H9 (cell line): Measurements from ENCODE around the gene TAS2R1. TPM values are rescaled to one million over a fixed set of nuclear protein-coding genes. Genes with fewer than 3 reads are reported as not detected.

Experiments used
- DNase-seq: peaks from one replicate; pipeline ENCODE4 v3.0.0-alpha.2; 2017
- H2AFZ ChIP-seq: one replicate; pipeline ENCODE4 v1.6.1; 2013; ENCODE audit warnings: mild to moderate bottlenecking, low read length, control low read depth, moderate library complexity
- H2AK5ac ChIP-seq: 2 replicates; pipeline ENCODE4 v1.6.1; 2013; ENCODE audit warnings: low read length, control low read depth, mixed read lengths; ENCODE audit not compliant: insufficient read length
- H2BK120ac ChIP-seq: one replicate; pipeline ENCODE4 v1.6.1; 2013; ENCODE audit warnings: low read depth, mild to moderate bottlenecking, low read length, control low read depth, inconsistent platforms; ENCODE audit not compliant: poor library complexity, severe bottlenecking
- H2BK12ac ChIP-seq: 2 replicates; pipeline ENCODE4 v1.6.1; 2013; ENCODE audit warnings: low read length, control low read depth, mixed read lengths, low read depth; ENCODE audit not compliant: insufficient read length
- H2BK15ac ChIP-seq: 2 replicates; pipeline ENCODE4 v1.6.1; 2013; ENCODE audit warnings: low read depth, low read length, control low read depth
- H2BK20ac ChIP-seq: one replicate; pipeline ENCODE4 v1.6.1; 2013; ENCODE audit warnings: low read depth, mild to moderate bottlenecking, low read length, control low read depth, inconsistent platforms; ENCODE audit not compliant: poor library complexity, severe bottlenecking
- H2BK5ac ChIP-seq: 2 replicates; pipeline ENCODE4 v1.6.1; 2013; ENCODE audit warnings: low read length, control low read depth, mixed read lengths; ENCODE audit not compliant: insufficient read length
- H3K14ac ChIP-seq: 2 replicates; pipeline ENCODE4 v1.6.1; 2013; ENCODE audit warnings: low read length, control low read depth; ENCODE audit not compliant: insufficient read depth
- H3K18ac ChIP-seq: 2 replicates; pipeline ENCODE4 v1.6.1; 2013; ENCODE audit warnings: low read depth, mild to moderate bottlenecking, mixed read lengths, low read length, control low read depth; ENCODE audit not compliant: insufficient read length
- H3K23ac ChIP-seq: 2 replicates; pipeline ENCODE4 v1.6.1; 2013; ENCODE audit warnings: low read length, control low read depth, mixed read lengths, low read depth; ENCODE audit not compliant: insufficient read length
- H3K23me2 ChIP-seq: 2 replicates; pipeline ENCODE4 v1.6.1; 2013; ENCODE audit warnings: low read depth, mild to moderate bottlenecking, mixed read lengths, low read length, control low read depth; ENCODE audit not compliant: insufficient read length, poor library complexity, severe bottlenecking
- H3K27ac ChIP-seq: 2 replicates; pipeline ENCODE4 v1.5.1; 2013; ENCODE audit warnings: low read length, control low read depth, mixed read lengths, low read depth; ENCODE audit not compliant: insufficient read length
- H3K27me3 ChIP-seq: 2 replicates; pipeline ENCODE4 v1.6.1; 2013; ENCODE audit warnings: low read length, control low read depth, inconsistent platforms; ENCODE audit not compliant: insufficient read depth
- H3K4ac ChIP-seq: 2 replicates; pipeline ENCODE4 v1.6.1; 2013; ENCODE audit warnings: low read depth, mild to moderate bottlenecking, control low read depth, inconsistent platforms, low read length, moderate library complexity
- H3K4me1 ChIP-seq: 2 replicates; pipeline ENCODE4 v1.6.1; 2013; ENCODE audit warnings: low read length, control low read depth, inconsistent platforms; ENCODE audit not compliant: insufficient read depth
- H3K4me2 ChIP-seq: 2 replicates; pipeline ENCODE4 v1.6.1; 2013; ENCODE audit warnings: low read length, control low read depth, mixed read lengths; ENCODE audit not compliant: insufficient read length, insufficient read depth
- H3K56ac ChIP-seq: 2 replicates; pipeline ENCODE4 v1.6.1; 2013; ENCODE audit warnings: low read depth, mild to moderate bottlenecking, mixed read lengths, low read length, control low read depth; ENCODE audit not compliant: insufficient read length
- H3K79me1 ChIP-seq: 2 replicates; pipeline ENCODE4 v1.6.1; 2013; ENCODE audit warnings: low read depth, mild to moderate bottlenecking, moderate library complexity, low read length, control low read depth, inconsistent platforms; ENCODE audit not compliant: insufficient read depth, poor library complexity, severe bottlenecking
- H3K79me2 ChIP-seq: 2 replicates; pipeline ENCODE4 v1.6.1; 2013; ENCODE audit warnings: low read length, control low read depth, inconsistent platforms; ENCODE audit not compliant: insufficient read depth
- H3K9ac ChIP-seq: 2 replicates; pipeline ENCODE4 v1.6.1; 2013; ENCODE audit warnings: low read length, control low read depth, mixed read lengths; ENCODE audit not compliant: insufficient read length; ENCODE audit errors: extremely low read depth
- H3K9me3 ChIP-seq: one replicate; pipeline ENCODE4 v1.6.1; 2013; ENCODE audit warnings: low read depth, low read length, inconsistent platforms; ENCODE audit not compliant: control insufficient read depth
- H3T11ph ChIP-seq: one replicate; pipeline ENCODE4 v1.6.1; 2013; ENCODE audit warnings: mild to moderate bottlenecking, low read length, control low read depth, inconsistent platforms
- H4K20me1 ChIP-seq: one replicate; pipeline ENCODE4 v1.6.1; 2013; ENCODE audit not compliant: control insufficient read depth, insufficient read length, insufficient read depth
- H4K5ac ChIP-seq: 2 replicates; pipeline ENCODE4 v1.6.1; 2013; ENCODE audit warnings: low read depth, mild to moderate bottlenecking, mixed read lengths, low read length, control low read depth; ENCODE audit not compliant: insufficient read length
- H4K8ac ChIP-seq: replicated peaks from 2 replicates; pipeline ENCODE4 v1.6.1; 2013; ENCODE audit warnings: low read length, control low read depth, mixed read lengths, low read depth; ENCODE audit not compliant: insufficient read length
- H4K91ac ChIP-seq: 2 replicates; pipeline ENCODE4 v1.6.1; 2013; ENCODE audit warnings: low read depth, mild to moderate bottlenecking, moderate library complexity, mixed read lengths, low read length, control low read depth; ENCODE audit not compliant: insufficient read length
- H3K27ac Mint-ChIP-seq, 3 experiments: 2 replicates in 2 of 3; 3 replicates in 1 of 3; pipeline ENCODE4 v1.8.0; 2020 to 2021; ENCODE audit warnings: mixed read lengths in 3 of 3, mild to moderate bottlenecking in 1 of 3, moderate library complexity in 1 of 3
- H3K27me3 Mint-ChIP-seq: 2 replicates; pipeline ENCODE4 v1.8.0; 2021; ENCODE audit warnings: low read depth, mild to moderate bottlenecking, moderate library complexity, mixed read lengths
- H3K36me3 Mint-ChIP-seq, 3 experiments: 2 replicates in 2 of 3; 3 replicates in 1 of 3; pipeline ENCODE4 v1.8.0; 2020 to 2021; ENCODE audit warnings: low read depth in 3 of 3, mixed read lengths in 3 of 3; ENCODE audit not compliant: insufficient read depth in 1 of 3
- H3K4me1 Mint-ChIP-seq, 2 experiments: 2 replicates each; pipeline ENCODE4 v1.8.0; 2020; ENCODE audit warnings: mixed read lengths in 2 of 2
- H3K4me3 Mint-ChIP-seq, 2 experiments: 2 replicates in 1 of 2; 3 replicates in 1 of 2; pipeline ENCODE4 v1.8.0; 2020 to 2021; ENCODE audit warnings: mild to moderate bottlenecking in 2 of 2, mixed read lengths in 2 of 2, moderate library complexity in 1 of 2
- H3K9me3 Mint-ChIP-seq, 2 experiments: 2 replicates in 1 of 2; 3 replicates in 1 of 2; pipeline ENCODE4 v1.8.0; 2020; ENCODE audit warnings: mild to moderate bottlenecking in 2 of 2, mixed read lengths in 2 of 2, moderate library complexity in 1 of 2
- CTCF ChIP-seq: fragments of 200-600 bp; sonication (generic); conservative IDR thresholded peaks from 3 replicates; pipeline ENCODE4 v1.8.0; 2021; ENCODE audit warnings: antibody characterized with exemption, mild to moderate bottlenecking
- WGBS: extraction: QIAGEN DNeasy Blood & Tissue Kit; methylation state at CpG from one replicate; pipeline ENCODE4 v1.1.7; 2013; ENCODE audit warnings: missing lambda C conversion rate, low lambda C conversion rate, mixed read lengths; ENCODE audit not compliant: insufficient read length; ENCODE audit errors: extremely low coverage; 5-methylcytosine and 5-hydroxymethylcytosine counted together
- total RNA-seq: library from RNA; stranded (reverse); gene quantifications from 2 replicates; pipeline ENCODE4 v1.2.1, GENCODE V29; 2021

Gene TAS2R1
- total RNA-seq, 1 experiment from 2014 or later, result not detected

- Histone ChIP-seq H2BK15ac (no peak overlapping the region), H3K79me2 (no peaks in the 10 kb centered on the region), H3K14ac (no peak overlapping the region), H2AK5ac (no peak overlapping the region), H3K79me1 (no peaks in the 10 kb centered on the region), H3K4me2 (no peak overlapping the region), H4K8ac (no peak overlapping the region), H3K27ac (no peak overlapping the region), H3K23me2 (no peaks in the 10 kb centered on the region), H3T11ph (no peak overlapping the region), H2BK120ac (no peak overlapping the region), H4K20me1 (no peaks in the 10 kb centered on the region), H3K4ac (no peak overlapping the region), H3K4me1 (no peaks in the 10 kb centered on the region), H4K91ac (no peak overlapping the region), H4K5ac (no peak overlapping the region), H2BK5ac (no peak overlapping the region), H3K18ac (no peak overlapping the region), H2BK12ac (no peak overlapping the region), H3K56ac (no peak overlapping the region), H3K23ac (no peak overlapping the region), H3K9ac (no peak overlapping the region), H3K27me3 (no peaks in the 10 kb centered on the region), H2AFZ (no peak overlapping the region), H3K9me3 (no peaks in the 10 kb centered on the region), H2BK20ac (no peak overlapping the region)
- WGBS, result no CpG with 5 or more reads among the region's 5 CpGs
- DNase-seq, result no peak
- Mint-ChIP-seq H3K4me1 (peaks cover 7 to 22% of the 10 kb centered on the region in 2 experiments), H3K4me3 (no peak overlapping the region), H3K36me3 (no peaks in the 10 kb centered on the region), H3K9me3 (no peaks in the 10 kb centered on the region; a peak in 1 of 5 replicates), H3K27ac (no peak overlapping the region), H3K27me3 (no peaks in the 10 kb centered on the region; the same call in 1 of the 2 replicates)
- no peak for TF ChIP-seq CTCF
These were observed 25.7 kb downstream of the TAS2R1 start for GRCh38 chr5:9604416-9604815.
